GM12874 (cell line): Measurements from ENCODE around the gene GAGE10.

Experiments
- CTCF ChIP-seq: IDR thresholded peaks from 2 replicates; pipeline ENCODE4 v1.5.1; 2011; ENCODE audit warnings: low read depth, mild to moderate bottlenecking, control low read depth, low read length, moderate library complexity; ENCODE audit not compliant: insufficient read depth

GAGE10 gene

GRCh38 chrX:49291615-49292337 lies 11.7 kb upstream of the GAGE10 start:
- peak; percentile 68; the same call in 1 of the 2 replicates for TF ChIP-seq CTCF

GRCh38 chrX:49292400-49293362 lies 10.8 kb upstream of the GAGE10 start:
- TF ChIP-seq CTCF: no peak

GRCh38 chrX:49300703-49301102 lies 2.7 kb upstream of the GAGE10 start:
- no peak for TF ChIP-seq CTCF

GRCh38 chrX:49308604-49309269 lies 5.3 kb downstream of the GAGE10 start:
- no peak for TF ChIP-seq CTCF

GRCh38 chrX:49309401-49309981 lies 6.0 kb downstream of the GAGE10 start:
- no peak for TF ChIP-seq CTCF

- no peak for TF ChIP-seq CTCF
Observed at GRCh38 chrX:49310371-49310770, 6.9 kb downstream of the GAGE10 start.
